PC-9 (cell line): ENCODE results near the gene PTGFRN. TPM values are rescaled to one million over a fixed set of nuclear protein-coding genes. Genes with fewer than 3 reads are reported as not detected.

ENCODE experiments used
- BruUV-seq: library from RNA; stranded (reverse); fragments of 400-500 nt; replicated peaks from 2 replicates; lab custom pipeline; 2021; lab: Mats Ljungman, UMichigan
- CTCF ChIA-PET: fragments of 300-600 bp; sonication (Branson Sonifier 250); formaldehyde crosslinking; loops from one replicate; lab custom pipeline; 2022; ENCODE audit warnings: antibody characterized with exemption; lab: Charles Lee
- POLR2A ChIA-PET: fragments of 300-600 bp; sonication (Branson Sonifier 250); formaldehyde crosslinking; loops from one replicate; lab custom pipeline; 2022; ENCODE audit warnings: antibody characterized with exemption; ENCODE audit not compliant: unreplicated experiment; lab: Charles Lee
- DNase-seq, 2 experiments: peaks; one replicate each; pipeline versions ENCODE4 v3.0.0 to v3.0.0-alpha.2; 2015 to 2022; ENCODE audit warnings: mixed read lengths in 1 of 2
- H2AFZ ChIP-seq: fragments of 200-600 bp; sonication (generic); 2 replicates; pipeline ENCODE4 v1.8.1; 2017; ENCODE audit warnings: antibody characterized with exemption
- H3F3A ChIP-seq: fragments of 200-600 bp; sonication (generic); 2 replicates; pipeline ENCODE4 v1.8.1; 2017; ENCODE audit warnings: antibody characterized with exemption, mild to moderate bottlenecking, low read depth; ENCODE audit not compliant: insufficient read depth
- H3K27ac ChIP-seq: fragments of 200-600 bp; sonication (generic); 2 replicates; pipeline ENCODE4 v1.6.1; 2016; ENCODE audit warnings: mixed run types
- H3K27me3 ChIP-seq: fragments of 200-600 bp; sonication (generic); 2 replicates; pipeline ENCODE4 v1.6.1; 2016; ENCODE audit warnings: low read depth, mixed run types; ENCODE audit not compliant: insufficient read depth
- H3K36me3 ChIP-seq: fragments of 200-600 bp; sonication (generic); 2 replicates; pipeline ENCODE4 v1.6.1; 2016; ENCODE audit warnings: low read depth, mixed run types
- H3K4me1 ChIP-seq: fragments of 200-600 bp; sonication (generic); replicated peaks from 2 replicates; pipeline ENCODE4 v1.6.1; 2016; ENCODE audit warnings: mixed run types; ENCODE audit not compliant: insufficient read depth
- H3K4me2 ChIP-seq: fragments of 200-600 bp; sonication (generic); 2 replicates; pipeline ENCODE4 v1.6.1; 2017; ENCODE audit warnings: mixed run types
- H3K4me3 ChIP-seq: fragments of 200-600 bp; sonication (generic); 2 replicates; pipeline ENCODE4 v1.6.1; 2016; ENCODE audit warnings: mixed run types
- H3K79me2 ChIP-seq: fragments of 200-600 bp; sonication (generic); 2 replicates; pipeline ENCODE4 v1.6.1; 2017; ENCODE audit warnings: low read depth, mixed run types
- H3K9me2 ChIP-seq: fragments of 200-600 bp; sonication (generic); 2 replicates; pipeline ENCODE4 v1.8.1; 2017; ENCODE audit warnings: mild to moderate bottlenecking; ENCODE audit not compliant: insufficient read depth
- H3K9me3 ChIP-seq: fragments of 200-600 bp; sonication (generic); 2 replicates; pipeline ENCODE4 v1.8.1; 2016; ENCODE audit warnings: low read depth; ENCODE audit not compliant: insufficient read depth
- H4K20me1 ChIP-seq: fragments of 200-600 bp; sonication (generic); 2 replicates; pipeline ENCODE4 v1.8.1; 2017; ENCODE audit not compliant: insufficient read depth
- CTCF ChIP-seq: fragments of 200-600 bp; sonication (generic); conservative IDR thresholded peaks from 2 replicates; pipeline ENCODE4 v1.6.1; 2017; ENCODE audit warnings: mixed run types, antibody characterized with exemption, mild to moderate bottlenecking, moderate library complexity
- EZH2 ChIP-seq: fragments of 200-600 bp; sonication (generic); IDR thresholded peaks from 2 replicates; pipeline ENCODE4 v1.8.0; 2017; ENCODE audit warnings: antibody characterized with exemption, low read depth
- intact Hi-C: fragments of 100-400 bp; cut with micrococcal nuclease; formaldehyde crosslinking; loops from one replicate; pipeline ENCODE4 v1.10.0; 2022; ENCODE audit not compliant: unreplicated experiment
- total RNA-seq: library from RNA; stranded (reverse); gene quantifications from 2 replicates; pipeline ENCODE4 v1.2.3, GENCODE V29; 2021

The PTGFRN gene
- total RNA-seq, 1 experiment from 2014 or later, result 87.3 TPM

- H2AFZ ChIP-seq, result no peak overlapping the region
- BruUV-seq, result no TSS peak
- H3K27me3 ChIP-seq, result no peaks in the 10 kb centered on the region
- H4K20me1 ChIP-seq, result no peaks in the 10 kb centered on the region; the same call in 1 of the 2 replicates
- H3K4me2 ChIP-seq, result no peak overlapping the region
- peaks cover 19% of the 10 kb centered on the region for H3K4me1 ChIP-seq
- H3K4me3 ChIP-seq, result no peak overlapping the region
- H3K36me3 ChIP-seq, result no peaks in the 10 kb centered on the region
- TF ChIP-seq EZH2 (no peak), CTCF (no peak)
- ChIA-PET CTCF (no interaction called here), POLR2A (no interaction called here)
- no peak for DNase-seq
- H3K79me2 ChIP-seq, result peaks cover 35% of the 10 kb centered on the region
- H3K9me2 ChIP-seq, result no peaks in the 10 kb centered on the region
- H3K27ac ChIP-seq, result no peak overlapping the region
- H3F3A ChIP-seq, result peaks cover 6% of the 10 kb centered on the region; the same call in 1 of the 2 replicates
- no peaks in the 10 kb centered on the region for H3K9me3 ChIP-seq
- intact Hi-C loops, result no loop called here
Observed at GRCh38 chr1:116923421-116923820, 13.7 kb downstream of the PTGFRN start.

DNA sequence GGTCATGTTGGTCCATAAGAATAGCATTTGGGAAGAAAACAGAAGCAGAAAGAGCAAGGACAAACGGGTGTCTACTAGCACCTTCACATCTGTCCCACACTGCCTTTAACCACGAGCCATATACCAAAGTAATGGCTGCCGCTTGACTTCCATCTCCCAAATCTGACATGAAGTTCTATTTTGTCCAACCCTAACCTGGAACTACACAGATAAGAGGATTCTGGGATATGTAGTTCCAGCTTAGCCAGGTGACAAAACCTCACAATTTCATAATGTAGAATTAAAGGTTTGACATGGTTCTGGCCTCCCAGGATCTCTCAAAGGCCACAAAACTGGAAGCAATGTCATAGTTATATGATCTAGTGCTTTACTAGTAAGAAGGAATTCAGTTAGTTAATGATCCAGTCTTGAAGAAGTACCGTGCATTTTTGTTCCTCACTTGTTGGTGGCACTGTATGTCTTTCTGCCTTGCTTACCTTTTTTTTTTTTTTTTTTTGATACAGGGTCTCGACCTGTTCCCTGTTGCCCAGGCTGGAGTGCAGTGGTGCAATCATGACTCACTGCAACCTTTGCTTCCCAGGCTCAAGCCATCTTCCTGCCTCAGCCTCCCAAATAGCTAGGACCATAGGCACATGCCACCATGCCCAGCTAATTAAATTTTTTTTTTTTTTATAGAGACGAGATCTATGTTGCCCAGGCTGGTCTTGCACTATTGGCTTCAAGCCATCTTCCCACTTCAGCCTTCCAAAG is 17.5 kb downstream of the PTGFRN start:
- no peak overlapping the region for H2AFZ ChIP-seq
- H3F3A ChIP-seq, result no peaks in the 10 kb centered on the region
- no peak overlapping the region for H3K27ac ChIP-seq
- H3K79me2 ChIP-seq, result peaks cover 6% of the 10 kb centered on the region
- H3K27me3 ChIP-seq, result no peaks in the 10 kb centered on the region
- H4K20me1 ChIP-seq, result no peaks in the 10 kb centered on the region; the same call in 1 of the 2 replicates
- no peaks in the 10 kb centered on the region for H3K4me1 ChIP-seq
- no peak overlapping the region for H3K4me2 ChIP-seq
- intact Hi-C loops, result no loop called here
- DNase-seq, result no peak
- CTCF ChIA-PET, result interaction anchor here (0.7 kb wide), 1 partner anchor 231 kb away, joined by 7 read pairs; no protein-coding TSS in a partner anchor
- H3K9me3 ChIP-seq, result no peaks in the 10 kb centered on the region
- no peak overlapping the region for H3K4me3 ChIP-seq
- POLR2A ChIA-PET, result no interaction called here
- no TSS peak for BruUV-seq
- H3K9me2 ChIP-seq, result no peaks in the 10 kb centered on the region
- no peaks in the 10 kb centered on the region for H3K36me3 ChIP-seq
- no peak for TF ChIP-seq EZH2
- TF ChIP-seq CTCF, result no peak

DNA sequence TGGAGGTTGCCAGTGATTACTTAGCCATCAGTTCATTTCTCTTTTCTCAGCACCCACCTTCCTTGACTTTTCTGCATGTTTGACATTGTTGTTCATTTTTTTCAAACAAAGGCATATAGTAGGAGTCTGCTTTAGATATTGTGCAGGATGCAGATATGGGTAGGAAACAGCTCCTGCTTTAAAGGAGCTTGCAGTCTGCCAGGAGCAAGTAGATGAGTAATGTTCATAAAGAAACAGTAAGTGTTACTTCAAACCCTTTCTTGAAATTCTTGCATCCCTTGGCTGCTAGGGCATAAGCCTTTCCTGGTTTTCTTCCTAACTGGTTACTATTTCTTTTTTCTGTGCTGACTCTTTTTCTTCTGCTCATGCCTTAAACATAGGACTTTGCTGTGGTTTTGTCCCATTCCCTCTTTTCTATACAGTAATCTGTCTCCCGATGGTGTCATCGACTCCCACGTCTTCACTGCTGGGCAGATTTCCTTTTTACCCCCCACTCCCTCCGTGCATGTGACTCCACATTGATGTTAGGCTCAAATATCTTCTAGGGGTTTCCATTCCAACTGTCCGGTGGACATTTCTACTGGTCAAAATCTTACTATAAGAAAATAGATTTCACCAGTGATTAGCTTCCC is 20.4 kb downstream of the PTGFRN start:
- Histone ChIP-seq H3K27ac (no peak overlapping the region), H3K36me3 (0 out of 2 replicates have a peak, but pooled peaks cover 9% of the 10 kb centered on the region), H3K27me3 (no peaks in the 10 kb centered on the region), H3K4me2 (no peak overlapping the region), H3K4me1 (peaks cover 7% of the 10 kb centered on the region), H2AFZ (no peak overlapping the region), H3F3A (no peaks in the 10 kb centered on the region), H4K20me1 (no peaks in the 10 kb centered on the region; the same call in 1 of the 2 replicates), H3K79me2 (peaks cover 11% of the 10 kb centered on the region; the same call in 1 of the 2 replicates), H3K4me3 (no peak overlapping the region), H3K9me3 (no peaks in the 10 kb centered on the region), H3K9me2 (no peaks in the 10 kb centered on the region)
- no peak for DNase-seq
- TF ChIP-seq CTCF (no peak), EZH2 (no peak)
- CTCF ChIA-PET, result no interaction called here
- no TSS peak for BruUV-seq
- intact Hi-C loops, result no loop called here
- POLR2A ChIA-PET, result no interaction called here
